HG03432 (cell line): ENCODE results near the gene PROSER3.
"Not testable (repeated sequence)": the region's sequence is repeated elsewhere in the genome, so short reads cannot be mapped to it uniquely, and the experiment has no call there.

Source experiments
- ATAC-seq: cut with Tn5 transposase; IDR thresholded peaks from one replicate; pipeline ENCODE4 v1.9.1; 2021; ENCODE audit warnings: mild to moderate bottlenecking, moderate library complexity; ENCODE audit not compliant: unreplicated experiment

PROSER3 gene

DNA sequence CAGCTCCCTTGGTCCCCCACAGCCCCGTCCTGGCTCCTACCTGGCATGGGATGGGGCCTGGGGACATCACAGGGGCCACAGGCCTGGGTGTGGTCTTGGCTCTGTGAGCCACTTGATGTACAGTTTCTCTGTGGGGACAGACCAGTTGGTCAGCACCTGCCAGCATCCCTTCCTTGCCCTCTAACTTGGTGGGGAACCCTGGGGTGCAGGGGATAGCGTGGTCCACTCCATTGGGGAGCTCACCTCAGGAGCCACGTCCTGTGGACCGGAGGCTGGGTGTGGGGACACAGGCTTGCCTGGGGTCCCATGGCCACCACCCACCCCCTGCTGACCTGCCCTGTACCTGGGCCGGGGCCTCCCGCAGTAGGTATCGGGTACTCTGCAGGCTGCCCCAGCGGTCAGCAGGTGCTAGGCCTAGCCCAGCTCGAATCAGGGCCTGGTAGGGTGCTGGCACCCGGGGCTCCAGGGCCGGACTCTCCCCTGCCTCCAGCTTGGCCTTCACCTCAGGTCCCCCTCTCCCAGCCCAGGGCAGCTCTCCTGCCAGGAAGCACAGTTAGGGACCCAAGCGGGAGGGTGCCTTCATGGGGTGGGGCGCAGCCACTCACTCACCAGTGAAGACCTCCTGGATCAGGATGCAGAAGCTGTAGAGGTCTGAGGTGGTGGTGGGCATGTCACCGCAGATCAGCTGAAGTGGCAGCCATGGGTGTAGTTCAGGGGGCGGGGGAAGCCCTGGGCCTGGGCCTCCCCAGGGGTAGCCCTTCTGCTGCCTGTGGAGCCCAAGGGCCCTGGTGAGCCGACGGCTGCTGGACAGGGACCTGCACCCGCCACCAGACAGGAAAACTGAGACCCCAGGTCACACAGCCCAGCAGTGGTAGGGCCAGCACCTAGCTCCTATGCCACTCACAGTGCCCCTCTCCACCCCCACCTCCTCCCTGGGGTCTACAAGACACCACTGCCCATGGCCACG, 32.3 kb downstream of the PROSER3 start:
- ATAC-seq = no peak

DNA sequence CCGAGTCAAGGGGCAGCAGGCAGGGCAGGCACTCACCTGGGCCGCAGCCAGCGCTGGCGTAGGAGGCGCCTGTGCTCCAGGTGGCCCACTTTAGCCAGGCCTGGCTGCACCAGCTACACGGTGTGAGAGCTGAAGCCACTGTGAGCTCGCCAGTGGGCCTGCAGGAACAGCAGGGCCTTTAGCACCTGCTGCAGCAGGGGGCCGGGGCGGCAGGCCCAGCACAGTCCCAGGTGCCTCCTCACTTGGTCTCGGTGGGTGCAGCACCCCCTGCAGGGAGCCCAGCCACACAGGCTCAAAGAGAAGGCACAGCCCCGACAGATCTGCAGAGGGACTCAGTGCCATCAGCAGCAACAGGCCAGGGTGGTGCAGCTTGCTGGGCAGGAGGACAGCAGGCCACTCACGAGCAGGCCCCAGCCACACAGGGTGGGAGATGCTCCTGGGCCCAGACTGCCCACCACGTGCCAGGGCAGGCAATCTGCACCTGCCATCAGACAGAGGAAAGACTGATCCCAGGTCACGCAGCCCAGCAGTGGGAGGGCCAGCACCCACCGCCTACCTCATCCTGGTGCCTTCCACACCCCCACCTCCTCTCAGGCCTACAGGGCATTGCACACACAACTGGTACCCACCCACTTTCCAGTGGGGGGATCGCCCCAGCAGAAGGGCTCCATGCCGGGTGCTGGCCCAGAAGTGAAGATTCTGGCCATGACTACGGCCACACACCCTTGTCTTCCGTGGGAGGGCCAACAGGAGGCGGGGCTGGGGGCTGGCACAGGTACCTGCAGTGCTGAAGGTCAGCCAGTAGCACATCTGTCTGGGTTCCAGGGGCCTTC, 33.2 kb downstream of the PROSER3 start:
- no peak for ATAC-seq

DNA sequence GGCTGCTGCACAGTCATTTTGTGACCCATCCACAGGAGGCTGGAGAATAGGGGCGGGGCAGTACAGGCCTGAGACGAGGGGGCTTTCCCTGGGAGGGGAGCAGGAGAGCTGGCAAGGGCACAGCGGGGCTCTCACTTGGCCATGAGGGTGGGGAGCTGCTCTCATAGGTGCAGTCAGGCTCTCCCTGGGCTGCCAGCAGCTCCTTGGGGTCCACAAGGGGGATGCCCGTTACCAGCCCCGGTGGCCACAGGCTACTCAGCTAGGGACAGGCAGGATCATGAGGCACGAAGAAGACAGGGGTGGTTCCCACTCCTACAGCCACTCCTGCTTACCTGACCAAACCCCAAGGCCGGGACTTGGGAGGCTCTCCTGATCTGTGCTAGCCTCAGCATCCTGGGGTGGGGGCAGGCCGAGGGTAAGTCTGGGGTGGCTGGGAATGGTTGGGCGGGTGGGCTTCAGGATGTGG, 33.9 kb downstream of the PROSER3 start:
- no peak for ATAC-seq

DNA sequence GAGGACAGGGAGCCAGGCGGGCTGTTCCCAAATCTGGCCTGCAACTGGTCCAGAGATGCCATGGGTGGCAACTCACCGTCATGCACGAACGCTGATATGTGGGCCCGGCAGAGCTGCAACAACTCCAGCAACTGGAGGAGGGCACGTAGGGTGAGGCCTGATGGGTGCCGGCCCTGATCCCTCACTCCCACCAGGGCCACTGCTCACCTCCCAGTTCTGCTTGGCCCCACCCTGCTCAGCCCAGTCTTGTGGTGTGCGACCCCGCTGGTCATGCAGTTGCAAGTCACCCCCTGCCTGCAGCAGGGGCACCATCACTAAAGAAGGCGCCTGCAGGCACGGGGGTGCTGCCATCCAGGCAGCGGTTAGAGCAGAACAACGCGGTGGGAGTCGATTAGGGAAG, 34.3 kb downstream of the PROSER3 start:
- ATAC-seq = no peak

DNA sequence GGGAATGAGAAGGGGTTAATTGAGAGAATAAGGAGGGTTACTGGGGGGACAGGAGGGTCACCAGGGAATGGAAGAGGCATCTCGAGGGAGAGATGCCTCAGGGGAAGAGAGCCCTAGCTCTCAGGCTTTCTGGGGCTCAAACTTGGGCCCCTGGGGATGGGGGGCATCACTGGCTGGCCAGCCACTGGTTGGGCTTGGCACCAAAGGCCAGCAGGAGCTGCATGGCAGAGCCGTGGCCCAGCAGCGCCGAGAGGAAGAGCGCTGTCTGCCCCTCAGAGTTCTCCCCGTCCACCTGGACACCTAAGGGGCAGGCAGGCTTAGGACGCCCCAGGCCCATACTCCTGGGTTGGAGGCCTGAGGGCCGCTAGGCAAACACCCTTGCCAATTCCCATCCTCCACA, 34.9 kb downstream of the PROSER3 start:
- no peak for ATAC-seq

DNA sequence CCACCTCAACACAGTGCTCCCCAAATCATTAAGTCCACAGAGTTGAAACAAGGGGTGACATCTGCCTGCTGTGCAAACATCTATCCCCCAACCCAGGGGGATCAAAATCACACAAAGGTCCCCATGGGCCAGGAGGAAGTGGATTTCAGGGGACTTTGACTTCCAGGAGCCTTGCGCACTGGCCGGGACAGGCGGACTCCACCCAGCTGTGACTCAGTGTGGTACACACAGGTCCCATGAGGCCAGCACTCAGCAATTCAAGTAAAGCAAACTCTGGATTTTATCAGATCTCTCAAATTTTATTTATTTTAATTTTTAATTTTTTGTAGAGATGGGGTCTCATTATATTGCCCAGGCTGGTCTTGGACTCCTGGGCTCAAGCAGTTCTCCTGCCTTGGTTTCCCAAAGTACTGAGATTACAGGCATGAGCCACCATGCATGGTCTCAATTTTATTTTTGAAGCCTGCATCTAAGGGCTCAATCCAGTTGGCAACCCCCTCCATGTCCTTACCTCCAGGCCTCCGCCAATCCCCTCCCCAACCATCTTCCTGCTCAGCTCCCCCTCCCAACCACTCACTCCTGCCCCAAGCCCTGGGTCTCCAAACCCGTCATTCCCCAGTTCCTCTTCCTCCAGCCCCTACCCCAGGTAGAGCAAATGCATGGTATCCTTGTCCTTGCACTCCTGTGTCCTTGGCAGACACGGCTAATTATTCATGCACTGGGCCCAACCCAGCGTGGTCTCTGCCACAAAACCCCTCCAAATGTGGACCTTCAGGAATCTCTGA, 35.6 kb downstream of the PROSER3 start:
- no peak for ATAC-seq

DNA sequence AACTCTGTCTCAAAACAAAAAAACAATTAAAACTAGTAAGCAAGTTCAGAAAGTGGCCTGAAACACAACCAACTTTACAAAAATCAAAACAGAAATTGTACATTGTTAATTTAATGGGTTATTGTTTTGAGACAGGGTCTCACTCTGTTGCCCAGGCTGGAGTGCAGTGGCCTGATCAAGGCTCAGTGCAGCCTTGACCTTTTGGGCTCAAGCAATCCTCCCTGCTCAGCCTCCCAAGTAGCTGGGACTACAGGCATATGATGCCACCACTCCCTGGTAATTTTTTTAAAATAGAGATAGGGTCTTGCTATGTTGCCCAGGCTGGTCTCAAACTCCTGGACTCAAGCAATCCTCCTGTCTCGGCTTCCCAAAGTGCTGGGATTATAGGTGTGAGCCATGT, 37.6 kb downstream of the PROSER3 start:
- ATAC-seq = not testable (repeated sequence)

DNA sequence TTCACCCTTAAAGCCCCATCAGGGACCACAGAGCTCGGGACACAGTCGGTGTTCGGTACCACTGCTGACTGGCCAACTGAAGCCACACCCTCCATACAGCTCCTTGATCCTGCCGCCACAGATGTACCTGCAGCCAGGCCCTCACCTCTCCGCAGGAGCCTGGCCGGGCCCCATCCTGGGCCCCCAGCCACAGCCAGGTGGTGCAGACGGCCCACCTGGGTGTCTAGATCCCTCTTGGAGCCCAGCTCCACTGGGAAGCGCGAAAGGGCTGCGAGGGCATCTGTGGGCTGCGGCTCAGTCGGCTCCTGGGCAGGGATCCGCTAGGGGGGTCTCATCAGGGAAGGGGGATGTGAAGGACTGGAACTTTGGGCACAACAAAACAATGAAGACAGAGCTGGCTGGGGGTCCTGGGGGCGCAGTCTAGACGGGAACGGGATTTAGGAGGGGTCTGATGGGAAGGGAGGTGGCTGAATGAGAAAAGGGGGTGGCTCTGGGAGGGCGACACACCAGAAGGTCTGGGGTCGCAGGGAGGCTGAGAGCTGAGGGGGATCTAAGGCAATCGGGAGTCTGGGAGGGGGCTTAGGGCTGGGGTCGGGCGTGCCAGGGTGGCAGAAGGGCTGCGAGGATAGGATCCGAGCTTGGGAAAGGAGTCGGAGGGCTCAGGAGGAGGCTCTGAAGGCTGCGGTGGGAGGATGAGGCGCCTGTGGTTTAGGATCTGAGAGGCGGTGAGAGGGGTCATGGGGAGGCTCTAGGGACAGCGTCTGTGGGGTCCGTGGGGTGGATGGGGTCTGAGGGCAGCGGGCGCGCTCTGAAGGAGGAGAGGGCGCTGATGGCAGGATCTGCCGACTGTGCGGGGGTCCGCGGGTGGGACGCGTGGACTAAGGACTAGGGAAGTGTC, 38.9 kb downstream of the PROSER3 start:
- ATAC-seq = no peak

DNA sequence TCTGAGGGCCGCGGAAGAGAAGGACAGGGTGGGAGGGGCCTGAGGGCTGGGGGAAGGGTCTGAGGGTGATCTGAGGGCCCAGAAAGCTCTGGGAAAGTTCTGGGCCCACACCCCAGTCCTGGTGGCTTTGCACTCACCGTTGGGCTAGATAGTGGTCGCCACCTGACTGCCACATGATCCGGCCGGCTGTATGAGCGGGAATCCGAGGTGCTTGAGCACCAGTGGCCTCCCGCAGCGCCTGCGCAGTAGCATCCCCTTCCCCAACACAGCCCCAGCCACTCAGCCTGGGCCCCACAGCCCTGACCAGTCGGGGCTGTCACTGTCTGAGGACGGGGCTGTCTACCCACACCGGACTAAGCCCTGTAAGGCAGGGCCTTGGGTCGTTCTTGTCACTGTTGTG, 39.7 kb downstream of the PROSER3 start:
- no peak for ATAC-seq

DNA sequence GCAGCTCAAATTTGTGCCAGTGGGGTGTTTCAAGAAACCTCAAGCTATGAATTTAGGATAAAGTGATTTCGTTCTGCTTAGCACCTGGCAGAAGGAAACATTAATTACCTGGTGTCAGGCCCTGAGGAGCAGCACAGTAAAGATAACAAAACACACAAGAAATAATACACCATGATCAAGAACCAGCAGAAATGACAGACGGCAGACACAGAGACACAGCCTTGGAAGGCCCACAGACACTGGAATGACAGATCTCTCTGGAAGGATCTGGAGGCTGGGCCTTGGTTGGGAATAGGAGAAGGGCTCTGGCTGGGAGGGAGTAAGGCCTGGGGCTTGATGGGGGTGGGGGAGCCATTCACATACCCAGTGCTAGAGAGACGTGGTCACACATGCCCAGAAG, 43.9 kb downstream of the PROSER3 start:
- no peak for ATAC-seq

DNA sequence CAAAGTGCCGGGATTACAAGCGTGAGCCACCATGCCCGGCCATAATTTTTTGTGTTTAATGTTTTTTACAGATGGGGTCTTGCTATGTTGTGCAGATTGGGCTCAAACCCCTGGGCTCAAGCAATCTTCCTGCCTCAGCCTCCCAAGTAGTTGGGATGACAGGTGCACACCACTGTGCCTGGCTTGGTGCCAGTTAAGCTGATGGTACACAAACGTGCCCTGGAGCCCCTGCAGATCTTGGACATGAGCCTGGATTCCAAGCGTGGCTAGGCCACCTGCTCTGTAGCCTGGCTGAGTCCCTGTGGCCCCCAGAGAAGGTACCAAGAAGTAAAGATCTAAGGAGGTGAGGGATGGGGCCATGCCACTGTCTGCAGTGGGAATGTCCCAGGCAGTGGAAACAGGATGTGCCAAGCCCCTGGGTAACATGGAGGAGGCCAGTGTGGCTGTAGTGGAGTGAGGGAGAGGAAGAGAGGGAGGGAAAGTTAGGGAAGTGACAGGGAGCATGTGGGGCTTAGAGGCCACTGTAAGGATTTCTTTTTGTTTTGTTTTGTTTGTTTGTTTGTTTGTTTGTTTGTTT, 47.6 kb downstream of the PROSER3 start:
- no peak for ATAC-seq

DNA sequence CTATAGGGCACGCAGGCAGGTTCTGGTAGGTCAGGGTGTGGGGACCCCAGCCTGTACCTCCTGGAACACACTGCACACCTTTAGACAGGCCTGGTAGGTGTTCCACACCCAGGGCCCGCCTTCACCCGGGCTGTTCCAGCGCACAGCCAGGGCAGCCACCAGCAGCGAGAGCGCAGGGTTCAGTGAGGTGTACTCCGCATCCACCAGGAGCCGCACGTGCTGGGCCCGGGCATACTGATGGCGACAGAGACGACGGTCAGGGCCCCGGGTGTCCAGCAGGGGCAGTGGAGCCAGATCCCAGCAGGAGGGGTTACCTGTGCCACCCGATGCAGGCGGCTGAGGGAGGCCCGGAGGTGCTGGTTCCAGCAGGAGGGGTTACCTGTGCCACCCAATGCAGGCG, 48.6 kb downstream of the PROSER3 start:
- no peak for ATAC-seq

DNA sequence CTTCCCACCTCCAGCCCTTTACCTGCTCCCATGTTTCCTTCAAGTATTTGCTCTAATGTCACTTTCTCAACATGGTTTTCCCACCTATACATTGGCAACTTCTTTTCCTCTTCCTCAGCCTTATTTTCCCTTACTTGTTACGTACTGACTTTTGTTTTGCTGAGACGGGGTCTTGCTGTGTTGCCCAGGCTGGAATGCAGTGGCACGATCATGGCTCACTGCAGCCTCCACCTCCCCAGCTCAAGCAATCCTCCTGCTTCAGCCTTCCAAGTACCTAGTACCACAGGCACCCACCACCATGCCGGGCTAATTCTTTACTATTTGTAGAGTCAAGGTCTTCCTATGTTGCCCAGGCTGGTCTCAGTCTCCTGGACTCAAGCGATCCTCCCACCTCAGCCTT, 49.7 kb downstream of the PROSER3 start:
- no peak for ATAC-seq

DNA sequence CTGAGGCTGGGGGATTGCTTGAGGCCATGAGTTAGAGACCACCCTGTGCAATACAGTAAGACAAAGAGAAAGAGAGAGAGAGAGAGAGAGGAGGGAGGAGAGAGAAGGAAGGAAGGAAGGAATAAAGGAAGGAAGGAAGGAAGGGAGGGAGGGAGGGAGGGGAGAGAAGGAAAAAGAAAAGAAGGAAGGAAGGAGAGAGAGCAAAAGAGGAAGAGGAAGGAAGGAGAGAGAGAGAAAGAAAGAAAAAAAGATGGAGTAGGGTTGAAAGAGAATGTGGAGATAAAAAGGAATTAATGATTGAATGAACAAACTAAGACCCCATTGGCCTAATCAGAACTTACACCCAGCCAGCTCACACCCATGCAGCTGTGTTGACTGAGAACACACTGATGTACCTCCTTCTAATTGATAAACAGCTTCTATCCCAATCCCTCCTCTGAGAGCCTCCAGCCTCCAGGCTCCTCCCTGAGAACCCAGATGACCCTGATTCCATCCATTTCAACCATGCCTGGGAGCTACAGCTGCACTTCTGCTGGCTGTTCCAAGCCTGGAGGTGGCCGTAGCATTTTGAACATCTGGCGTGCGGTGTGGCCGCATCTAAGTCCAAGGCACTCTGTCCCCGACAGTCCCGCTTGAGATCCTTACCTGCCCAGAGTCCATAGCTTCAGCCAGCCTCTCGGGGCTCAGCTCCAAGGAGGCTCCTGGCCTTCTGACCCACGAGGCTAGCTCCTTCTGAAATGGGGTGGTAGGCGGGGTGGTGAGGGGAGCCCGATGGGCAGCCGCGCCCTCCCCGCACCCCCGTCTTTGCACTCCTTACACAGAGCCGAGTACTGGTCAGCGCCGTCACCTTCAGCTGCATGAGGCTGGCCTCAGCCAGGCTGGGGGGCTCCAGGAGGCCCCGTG, 53.6 kb downstream of the PROSER3 start:
- no peak for ATAC-seq

DNA sequence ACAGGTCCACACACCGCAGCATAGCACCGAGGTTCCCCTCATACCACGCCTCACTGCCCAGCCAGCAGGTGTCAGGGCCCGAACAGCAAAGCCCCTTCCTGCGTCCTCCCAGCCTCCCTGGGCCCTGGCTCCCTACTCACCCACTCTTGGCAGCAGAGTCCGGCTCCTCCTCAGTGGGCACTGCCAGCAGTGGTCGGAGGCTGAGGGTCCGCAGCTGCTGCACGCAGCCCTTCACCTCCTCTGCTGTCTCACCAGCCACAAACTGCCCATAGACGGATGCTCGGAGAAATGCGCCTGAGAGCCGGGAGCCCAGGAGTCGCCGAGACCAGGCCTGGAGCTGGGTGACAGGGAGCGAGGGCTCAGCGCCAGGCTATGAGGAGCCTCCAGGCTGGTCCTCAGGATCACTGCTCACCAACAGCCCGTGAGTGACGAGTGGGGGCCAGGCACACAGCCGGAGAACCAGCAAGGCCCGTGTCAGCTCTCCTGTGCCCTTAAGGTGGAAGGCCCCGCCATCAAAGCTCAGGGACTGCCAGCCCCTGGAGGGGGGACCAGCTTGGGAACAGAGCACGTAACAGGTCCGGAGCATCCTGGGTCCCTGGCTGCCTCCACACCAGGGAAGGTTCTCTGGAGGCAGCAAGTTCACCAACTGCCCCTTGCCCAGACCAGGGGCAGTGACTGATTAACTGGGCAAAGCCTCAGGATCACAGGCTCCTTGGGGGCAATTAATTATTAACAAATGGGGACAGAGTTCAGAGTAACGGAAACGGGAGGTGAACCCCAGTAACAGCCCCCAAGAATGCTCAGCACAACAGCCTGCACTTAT, 54.5 kb downstream of the PROSER3 start, which contains the start of gene PRODH2:
TSS of gene PRODH2 (minus strand) at position 626 of the 823 bp plus-strand sequence. CDS start at position 586, 40 bp downstream.
- ATAC-seq = no peak

DNA sequence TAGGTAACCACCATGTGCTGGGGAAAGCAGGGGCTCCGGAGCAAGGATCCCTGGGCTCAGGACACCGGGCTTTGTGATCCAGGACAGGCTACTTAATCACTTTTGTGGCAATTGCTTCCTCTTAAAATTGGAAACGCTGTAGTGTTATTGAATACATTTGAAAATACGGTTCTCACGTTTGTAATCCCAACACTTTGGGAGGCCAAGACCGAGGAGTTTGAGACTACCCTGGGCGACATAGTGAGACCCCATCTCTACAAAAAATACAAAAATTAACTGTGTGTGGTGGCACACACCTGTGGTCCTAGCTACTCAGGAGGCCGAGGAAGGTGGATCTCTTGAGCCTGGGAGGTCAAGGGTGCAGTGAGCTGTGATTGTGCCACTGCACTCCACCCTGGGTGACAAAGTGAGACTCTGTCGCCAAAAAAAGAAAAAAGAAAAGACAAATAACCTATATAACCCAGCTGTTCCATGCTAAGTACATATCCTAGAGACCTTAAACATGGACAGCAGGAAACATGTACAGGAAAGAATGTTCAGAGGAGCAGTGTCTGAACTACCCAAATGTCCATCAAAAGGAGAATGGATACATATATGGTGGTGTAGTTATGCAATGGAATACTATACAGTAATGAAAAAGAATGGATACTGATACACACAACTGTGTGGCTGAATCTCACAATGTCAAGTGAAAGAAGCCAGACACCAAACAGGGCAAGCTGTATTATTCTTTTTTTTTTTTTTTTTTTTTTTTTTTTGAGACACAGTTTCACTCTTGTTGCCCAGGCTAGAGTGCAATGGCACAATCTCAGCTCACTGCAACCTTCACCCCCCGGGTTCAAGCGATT, 55.3 kb downstream of the PROSER3 start:
- no peak for ATAC-seq

DNA sequence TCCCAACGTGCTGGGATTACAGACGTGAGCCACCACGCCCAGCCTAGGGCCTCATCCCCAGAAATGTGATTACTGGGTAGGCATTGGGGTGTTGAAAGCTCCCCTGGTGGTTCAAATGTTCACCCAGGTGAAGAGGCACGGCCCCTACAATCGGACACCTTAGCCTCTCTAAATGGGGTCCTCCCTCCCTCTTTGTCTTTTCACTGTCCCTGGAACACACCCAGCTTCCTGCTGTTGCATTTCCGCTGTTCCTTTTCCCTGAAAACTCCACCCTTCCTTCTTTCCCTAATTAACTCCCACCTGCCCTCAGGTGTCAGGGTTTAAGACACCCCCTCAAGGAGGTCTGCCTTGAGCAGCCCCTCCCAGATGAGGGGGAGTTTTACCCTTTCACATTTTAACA, 58.3 kb downstream of the PROSER3 start:
- no peak for ATAC-seq
